ENCODE data around the gene CXCL16. TPM values are rescaled to one million over a fixed set of nuclear protein-coding genes. Genes with fewer than 3 reads are reported as not detected.

Gene CXCL16
- total and polyA plus RNA-seq, 10 of the 15 experiments (the other 5 are each of a cell fraction or from before 2014, with no cell fraction given): 0.15 to 2.2 (median 0.65) TPM

DNA sequence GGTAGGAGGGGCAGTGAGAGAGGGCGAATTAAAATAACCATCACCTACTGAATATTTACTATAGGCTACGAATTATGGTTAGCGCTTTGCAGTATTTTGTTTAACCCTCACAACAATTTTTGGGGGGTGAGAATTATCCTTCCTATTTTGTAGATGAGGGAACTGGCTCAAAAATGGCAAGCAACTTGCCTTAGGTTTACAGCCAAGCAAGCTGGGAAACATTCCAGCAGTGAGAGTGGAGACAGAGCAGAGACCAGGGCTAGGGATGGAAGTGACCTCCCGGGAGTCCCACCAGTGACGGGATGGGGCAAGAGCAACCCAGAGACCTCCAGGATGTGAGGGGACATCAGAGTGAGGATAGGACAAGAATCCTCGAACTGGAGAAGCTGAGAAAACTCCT lies 46.8 kb upstream of the CXCL16 start:
- CTCF ChIA-PET: no interaction called here
- intact Hi-C loops (cut with micrococcal nuclease; ENCODE audit: unreplicated experiment) (loop anchor here (2.0 to 10.0 kb wide), 3 partner anchors 52 to 102 kb away; partner anchors contain the start of genes ARRB2, CXCL16, MED11 and ZMYND15), in situ Hi-C loops (cut with MboI) (no loop called here)
- RAD21 ChIA-PET (ENCODE audit: unreplicated experiment): no interaction called here
- Histone ChIP-seq H3K9me3 (replicated peaks; ENCODE audit: control insufficient read depth, insufficient read depth, low read length) (no peaks in the 10 kb centered on the region), H2AFZ (ENCODE audit: control insufficient read depth, low read depth, low read length) (no peak overlapping the region), H3K79me2 (ENCODE audit: control insufficient read depth, insufficient read depth, low read length) (no peaks in the 10 kb centered on the region), H3K27ac (ENCODE audit: control insufficient read depth, insufficient read depth) (no peak overlapping the region), H3K4me1 (ENCODE audit: control insufficient read depth, insufficient read depth, low read length) (peaks cover 12% of the 10 kb centered on the region), H3K4me3 (no peak overlapping the region), H3K36me3 (ENCODE audit: control insufficient read depth in 2 of 2, insufficient read depth in 2 of 2, low read length in 1 of 2) (no peaks in the 10 kb centered on the region), H3K27me3 (replicated peaks in 1 of 2; ENCODE audit: control insufficient read depth in 2 of 2, insufficient read depth in 2 of 2, low read length in 1 of 2) (peaks cover 18 to 19% of the 10 kb centered on the region in 2 experiments), H3K9ac (ENCODE audit: control insufficient read depth, insufficient read depth, low read length) (no peak overlapping the region), H3K4me2 (ENCODE audit: control insufficient read depth, insufficient read depth) (no peak overlapping the region), H4K20me1 (ENCODE audit: control insufficient read depth, insufficient read depth) (no peaks in the 10 kb centered on the region)
- POLR2A ChIA-PET: interaction anchor here (0.5 to 0.6 kb wide), 2 partner anchors 47 to 84 kb away, joined by 3 to 4 read pairs; no protein-coding TSS in a partner anchor
- DNase-seq (ENCODE audit: low read depth, low spot score) (no peak), FAIRE-seq (no peak), ATAC-seq (no peak)
- no TSS peak for BruUV-seq (replicated peaks)
- TF ChIP-seq SUPT20H (IDR thresholded peaks at IDR 0.05; ENCODE audit: borderline replicate concordance, control insufficient read depth, low read depth, low read length) (no peak), PAX5 (IDR thresholded peaks at IDR 0.05; ENCODE audit: borderline replicate concordance, low read depth, low read length) (no peak), IRF4 (IDR thresholded peaks at IDR 0.05; ENCODE audit: low read depth, low read length) (no peak), YY1 (IDR thresholded peaks at IDR 0.05; ENCODE audit: low read depth, low read length) (no peak), SP1 (IDR thresholded peaks at IDR 0.05; ENCODE audit: low read depth, low read length) (no peak), KAT2A (conservative IDR thresholded peaks at IDR 0.05; ENCODE audit: control insufficient read depth, low read depth, low read length) (no peak), POU2F2 (IDR thresholded peaks at IDR 0.05; ENCODE audit: borderline replicate concordance, low read depth, low read length) (no peak), BACH1 (IDR thresholded peaks at IDR 0.05; ENCODE audit: borderline replicate concordance) (no peak), IKZF2 (IDR thresholded peaks at IDR 0.05) (no peak), ZNF207 (IDR thresholded peaks at IDR 0.05; ENCODE audit: borderline replicate concordance) (no peak), NBN (IDR thresholded peaks at IDR 0.05) (no peak), FOXK2 (IDR thresholded peaks at IDR 0.05) (no peak), TCF12 (IDR thresholded peaks at IDR 0.05; ENCODE audit: low read depth, low read length) (no peak), SRF (IDR thresholded peaks at IDR 0.05; ENCODE audit: low read depth in 2 of 2, low read length in 2 of 2) (no peak), SMAD5 (IDR thresholded peaks at IDR 0.05; ENCODE audit: low read depth) (no peak)
- WGBS (ENCODE audit: insufficient coverage, insufficient replicate concordance, low lambda C conversion rate, missing lambda C conversion rate): 46% methylated on average over 6 of the region's 6 CpGs
- SMC1A ChIA-PET (ENCODE audit: uncharacterized antibody, unreplicated experiment): interaction anchor here (1.0 kb wide), 1 partner anchor 10 kb away, joined by 3 read pairs; the partner anchor contains the start of gene PSMB6

Data from GM12878 (cell line).